ENCODE results near the gene KAT5. TPM values are rescaled to one million over a fixed set of nuclear protein-coding genes. Genes with fewer than 3 reads are reported as not detected.

Gene KAT5
- total RNA-seq, 4 donors from 2014 or later = 51.6 to 203 (median 74.1) TPM

DNA sequence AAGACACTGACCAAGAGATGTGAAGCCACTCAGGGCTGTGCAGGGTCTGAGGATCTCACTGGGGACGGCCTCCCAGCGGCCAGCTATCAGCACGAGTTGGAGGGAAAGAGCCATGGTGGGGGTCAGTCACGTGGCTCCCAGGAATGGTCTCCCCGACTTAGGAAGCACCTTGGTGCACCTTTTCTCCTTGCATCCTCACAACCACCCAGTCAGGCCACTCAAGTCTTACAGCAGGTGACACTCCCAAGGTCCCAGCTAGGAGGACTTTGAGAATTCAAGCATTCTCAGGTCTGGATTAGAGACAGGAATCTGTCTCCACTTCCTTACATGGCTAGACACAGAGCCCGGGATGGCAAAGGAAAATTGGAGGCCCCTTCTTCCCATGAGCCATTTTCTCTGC is 5.9 kb downstream of the KAT5 start:
- TF ChIP-seq EP300 (IDR thresholded peaks at IDR 0.05; ENCODE audit: low read depth) (no peak), POLR2AphosphoS5 (IDR thresholded peaks at IDR 0.05) (no peak), POLR2A (IDR thresholded peaks at IDR 0.05) (no peak)
- TF ChIP-seq, protein P1, sequence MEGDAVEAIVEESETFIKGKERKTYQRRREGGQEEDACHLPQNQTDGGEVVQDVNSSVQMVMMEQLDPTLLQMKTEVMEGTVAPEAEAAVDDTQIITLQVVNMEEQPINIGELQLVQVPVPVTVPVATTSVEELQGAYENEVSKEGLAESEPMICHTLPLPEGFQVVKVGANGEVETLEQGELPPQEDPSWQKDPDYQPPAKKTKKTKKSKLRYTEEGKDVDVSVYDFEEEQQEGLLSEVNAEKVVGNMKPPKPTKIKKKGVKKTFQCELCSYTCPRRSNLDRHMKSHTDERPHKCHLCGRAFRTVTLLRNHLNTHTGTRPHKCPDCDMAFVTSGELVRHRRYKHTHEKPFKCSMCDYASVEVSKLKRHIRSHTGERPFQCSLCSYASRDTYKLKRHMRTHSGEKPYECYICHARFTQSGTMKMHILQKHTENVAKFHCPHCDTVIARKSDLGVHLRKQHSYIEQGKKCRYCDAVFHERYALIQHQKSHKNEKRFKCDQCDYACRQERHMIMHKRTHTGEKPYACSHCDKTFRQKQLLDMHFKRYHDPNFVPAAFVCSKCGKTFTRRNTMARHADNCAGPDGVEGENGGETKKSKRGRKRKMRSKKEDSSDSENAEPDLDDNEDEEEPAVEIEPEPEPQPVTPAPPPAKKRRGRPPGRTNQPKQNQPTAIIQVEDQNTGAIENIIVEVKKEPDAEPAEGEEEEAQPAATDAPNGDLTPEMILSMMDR (IDR thresholded peaks at IDR 0.05) = no peak
- H3K4me1 ChIP-seq = peaks cover 17 to 28% (median 20%) of the 10 kb centered on the region in 4 donors
- H3K27me3 ChIP-seq = no peaks in the 10 kb centered on the region
- H3K9me3 ChIP-seq = no peaks in the 10 kb centered on the region
- WGBS, 2 donors (ENCODE audit: low coverage in 1 of 2) = 68% methylated on average over 6 of the region's 6 CpGs; no CpG with 5 or more reads in 1 of the 2 donors
- in situ Hi-C loops (cut with MboI; ENCODE audit: low pct_ligation_motif_present in 1 of 4, low pct_unique_long_range_greater_than_20kb in 1 of 4, low sequenced_read_pairs in 3 of 4) = loop anchor here (10.0 to 25.0 kb wide), 4 partner anchors 57 to 269 kb away; no protein-coding TSS in a partner anchor
- no peak for DNase-seq
- H3K4me3 ChIP-seq = no peak overlapping the region
- intact Hi-C loops (cut with DNase I; ENCODE audit: low total_unique reads) = no loop called here
- no peak overlapping the region for H3K27ac ChIP-seq
- peaks cover 0 to 55% (median 16%) of the 10 kb centered on the region in 4 donors for H3K36me3 ChIP-seq

DNA sequence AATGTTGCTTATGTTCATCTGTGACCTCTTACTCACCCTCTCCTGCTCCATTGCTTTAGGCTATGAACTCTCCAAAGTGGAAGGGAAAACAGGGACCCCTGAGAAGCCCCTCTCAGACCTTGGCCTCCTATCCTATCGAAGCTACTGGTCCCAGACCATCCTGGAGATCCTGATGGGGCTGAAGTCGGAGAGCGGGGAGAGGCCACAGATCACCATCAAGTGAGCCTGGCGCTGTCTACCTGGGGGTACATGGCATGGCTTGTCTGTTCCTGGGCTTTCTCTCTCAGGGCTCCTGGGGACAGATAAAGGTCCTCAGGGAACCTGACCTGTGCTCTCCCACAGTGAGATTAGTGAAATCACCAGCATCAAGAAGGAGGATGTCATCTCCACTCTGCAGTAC is 6.5 kb downstream of the KAT5 start:
- Histone ChIP-seq H3K9me3 (no peaks in the 10 kb centered on the region), H3K4me1 (peaks cover 11 to 22% (median 15%) of the 10 kb centered on the region in 4 donors), H3K27me3 (no peaks in the 10 kb centered on the region), H3K36me3 (peaks cover 0 to 52% (median 15%) of the 10 kb centered on the region in 4 donors), H3K4me3 (no peak overlapping the region), H3K27ac (no peak overlapping the region)
- WGBS, 2 donors (ENCODE audit: low coverage in 1 of 2) = 90% methylated on average over 4 of the region's 4 CpGs; no CpG with 5 or more reads in 1 of the 2 donors
- intact Hi-C loops (cut with DNase I; ENCODE audit: low total_unique reads) = no loop called here
- no peak for DNase-seq
- in situ Hi-C loops (cut with MboI; ENCODE audit: low pct_ligation_motif_present in 1 of 4, low pct_unique_long_range_greater_than_20kb in 1 of 4, low sequenced_read_pairs in 3 of 4) = loop anchor here (10.0 to 25.0 kb wide), 4 partner anchors 56 to 269 kb away; no protein-coding TSS in a partner anchor
- TF ChIP-seq, protein P1 (IDR thresholded peaks at IDR 0.05) = no peak

DNA sequence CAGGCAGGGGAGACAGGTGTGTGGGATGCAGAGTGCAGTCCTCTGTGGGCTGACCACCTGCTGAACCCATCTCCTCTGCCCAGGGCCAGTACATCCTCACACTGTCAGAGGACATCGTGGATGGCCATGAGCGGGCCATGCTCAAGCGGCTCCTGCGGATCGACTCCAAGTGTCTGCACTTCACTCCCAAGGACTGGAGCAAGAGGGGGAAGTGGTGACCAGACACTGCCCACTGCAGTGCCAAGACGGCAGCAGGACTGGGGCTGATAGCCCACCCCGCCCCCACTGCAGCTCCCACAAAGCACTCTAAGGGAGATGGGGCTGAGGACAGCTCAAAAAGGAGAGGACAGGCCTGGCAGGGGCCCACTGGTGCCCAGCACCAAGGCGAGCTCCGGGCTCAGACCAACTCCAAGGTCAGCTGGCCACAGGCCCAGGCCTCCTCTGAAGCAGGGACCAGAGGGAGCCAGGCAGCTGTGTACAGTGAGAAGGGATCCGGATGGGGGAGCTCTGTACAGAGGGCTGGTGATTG is 7.0 kb downstream of the KAT5 start:
- 69% methylated on average over 10 of the region's 10 CpGs; no CpG with 5 or more reads in 1 of the 2 donors for WGBS, 2 donors (ENCODE audit: low coverage in 1 of 2)
- no peaks in the 10 kb centered on the region for H3K9me3 ChIP-seq
- peak overlapping the region in 2 of 4 donors; percentile 93 for H3K27ac ChIP-seq
- TF ChIP-seq, protein P1 (IDR thresholded peaks at IDR 0.05) = no peak
- TF ChIP-seq POLR2A (IDR thresholded peaks at IDR 0.05) (no peak), EP300 (IDR thresholded peaks at IDR 0.05; ENCODE audit: low read depth) (no peak), POLR2AphosphoS5 (IDR thresholded peaks at IDR 0.05) (no peak)
- H3K4me3 ChIP-seq = peak overlapping the region in 2 of 4 donors; percentile 60 to 82
- no peaks in the 10 kb centered on the region for H3K27me3 ChIP-seq
- DNase-seq = no peak
- peaks cover 11 to 21% (median 15%) of the 10 kb centered on the region in 4 donors for H3K4me1 ChIP-seq
- H3K36me3 ChIP-seq = peaks cover 0 to 49% (median 11%) of the 10 kb centered on the region in 4 donors
- intact Hi-C loops (cut with DNase I; ENCODE audit: low total_unique reads) = no loop called here
- in situ Hi-C loops (cut with MboI; ENCODE audit: low pct_ligation_motif_present in 1 of 4, low pct_unique_long_range_greater_than_20kb in 1 of 4, low sequenced_read_pairs in 3 of 4) = loop anchor here (10.0 to 25.0 kb wide), 4 partner anchors 56 to 268 kb away; no protein-coding TSS in a partner anchor

DNA sequence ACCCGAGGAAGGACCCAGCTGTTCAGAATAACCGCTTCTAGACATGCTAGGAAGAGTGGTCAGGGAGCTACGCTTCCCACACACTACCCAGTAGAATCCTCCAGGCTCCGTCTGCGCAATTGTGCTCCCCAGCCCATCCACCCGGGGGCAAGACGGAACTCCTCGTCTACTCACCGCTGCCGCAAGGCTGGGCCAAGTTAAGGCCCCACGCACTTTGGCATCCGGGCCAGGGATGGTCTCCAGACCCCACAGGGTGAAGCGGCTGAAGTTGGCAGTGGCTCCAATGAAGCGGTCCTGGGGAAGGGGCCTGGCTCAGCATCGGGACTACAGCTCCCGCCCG is 7.8 kb downstream of the KAT5 start:
- intact Hi-C loops (cut with DNase I; ENCODE audit: low total_unique reads) = no loop called here
- in situ Hi-C loops (cut with MboI; ENCODE audit: low pct_ligation_motif_present in 1 of 4, low pct_unique_long_range_greater_than_20kb in 1 of 4, low sequenced_read_pairs in 3 of 4) = loop anchor here (10.0 to 25.0 kb wide), 4 partner anchors 55 to 267 kb away; no protein-coding TSS in a partner anchor
- WGBS, 2 donors (ENCODE audit: low coverage in 1 of 2) = 0% methylated on average over 17 of the region's 17 CpGs; no CpG with 5 or more reads in 1 of the 2 donors
- Histone ChIP-seq H3K4me1 (peaks cover 11 to 21% (median 15%) of the 10 kb centered on the region in 4 donors), H3K9me3 (no peaks in the 10 kb centered on the region), H3K27ac (peak overlapping the region; percentile 84 to 93 (median 92)), H3K36me3 (peaks cover 0 to 41% (median 8%) of the 10 kb centered on the region in 4 donors), H3K4me3 (peak overlapping the region; percentile 60 to 89 (median 79)), H3K27me3 (no peaks in the 10 kb centered on the region)
- no peak for DNase-seq
- TF ChIP-seq, protein P1 (IDR thresholded peaks at IDR 0.05) = peak in 1 of 5 experiments; percentile 15
- TF ChIP-seq EP300 (IDR thresholded peaks at IDR 0.05; ENCODE audit: low read depth) (no peak), POLR2A (IDR thresholded peaks at IDR 0.05) (no peak)

All from transverse colon (tissue), 4 donors.